Fibroblast of lung (primary cell): ENCODE data around the gene GOLGA1. TPM values are rescaled to one million over a fixed set of nuclear protein-coding genes. Genes with fewer than 3 reads are reported as not detected.

Experiments used
- DNase-seq, 2 donors: peaks; one replicate each; pipeline versions ENCODE4 v3.0.0 to v3.0.0-alpha.2; 2010; ENCODE audit warnings: low read depth in 2 of 2
- H2AFZ ChIP-seq: 2 replicates; pipeline ENCODE4 v1.5.1; 2012; ENCODE audit warnings: low read length, control low read depth, inconsistent platforms
- H3K27ac ChIP-seq: 2 replicates; pipeline ENCODE4 v1.5.1; 2011; ENCODE audit warnings: low read length, control low read depth; ENCODE audit not compliant: insufficient read depth
- H3K27me3 ChIP-seq: 2 replicates; pipeline ENCODE4 v1.5.1; 2011; ENCODE audit warnings: mild to moderate bottlenecking, low read length; ENCODE audit not compliant: control insufficient read depth, insufficient read depth
- H3K36me3 ChIP-seq: 2 replicates; pipeline ENCODE4 v1.5.1; 2011; ENCODE audit warnings: low read length; ENCODE audit not compliant: control insufficient read depth, insufficient read depth
- H3K4me1 ChIP-seq: 2 replicates; pipeline ENCODE4 v1.5.1; 2011; ENCODE audit warnings: low read length; ENCODE audit not compliant: control insufficient read depth, insufficient read depth; ENCODE audit errors: extremely low read depth
- H3K4me2 ChIP-seq: 2 replicates; pipeline ENCODE4 v1.5.1; 2011; ENCODE audit warnings: low read length, control low read depth; ENCODE audit not compliant: insufficient read depth; ENCODE audit errors: extremely low read depth
- H3K4me3 ChIP-seq, 4 experiments: fragments of 200-600 bp in 1 of 4; sonication (generic) in 1 of 4; replicated peaks in 1 of 4; 2 replicates each; pipeline ENCODE4 v1.5.1; 2011 to 2016; ENCODE audit warnings: low read length in 4 of 4, low read depth in 3 of 4, mild to moderate bottlenecking in 3 of 4, control low read depth in 2 of 4, inconsistent platforms in 1 of 4, mixed read lengths in 1 of 4; ENCODE audit not compliant: insufficient read depth in 1 of 4; ENCODE audit errors: control extremely low read depth in 1 of 4
- H3K79me2 ChIP-seq: 2 replicates; pipeline ENCODE4 v1.5.1; 2012; ENCODE audit warnings: mild to moderate bottlenecking, low read length, inconsistent platforms; ENCODE audit not compliant: control insufficient read depth, insufficient read depth
- H3K9ac ChIP-seq: 2 replicates; pipeline ENCODE4 v1.5.1; 2011; ENCODE audit warnings: mild to moderate bottlenecking, low read length, control low read depth; ENCODE audit not compliant: insufficient read depth
- H3K9me3 ChIP-seq: 2 replicates; pipeline ENCODE4 v1.5.1; 2012; ENCODE audit warnings: low read depth, low read length; ENCODE audit not compliant: control insufficient read depth, insufficient read depth
- H4K20me1 ChIP-seq: 2 replicates; pipeline ENCODE4 v1.5.1; 2011; ENCODE audit warnings: low read length; ENCODE audit not compliant: control insufficient read depth, insufficient read depth; ENCODE audit errors: extremely low read depth
- EZH2 ChIP-seq: IDR thresholded peaks from 2 replicates; pipeline ENCODE4 v1.5.1; 2012; ENCODE audit warnings: low read length, control low read depth, mild to moderate bottlenecking; ENCODE audit errors: missing control alignments
- polyA plus RNA-seq, 2 donors: library from polyadenylated mRNA; depleted of rRNA in 1 of 2; stranded (reverse) in 1 of 2; unstranded in 1 of 2; fragments of >200 nt; gene quantifications; 2 replicates each; pipeline ENCODE4 v1.2.1, GENCODE V29; 2011 to 2012; ENCODE audit warnings: missing spikeins in 1 of 2
- total RNA-seq: library from RNA; depleted of rRNA; stranded (reverse); fragments of >200 nt; gene quantifications from 2 replicates; pipeline ENCODE4 v1.2.1, GENCODE V29; 2014
- TF ChIP-seq, protein P1 (sequence below), 2 donors: IDR thresholded peaks in 1 of 2; conservative IDR thresholded peaks in 1 of 2; 1 replicate in 1 of 2; 2 replicates in 1 of 2; pipeline ENCODE4 v1.5.1; 2011 to 2012; ENCODE audit warnings: low read length in 2 of 2, control low read depth in 1 of 2, inconsistent platforms in 1 of 2, low read depth in 1 of 2, mild to moderate bottlenecking in 1 of 2

Gene GOLGA1
- total and polyA plus RNA-seq, 2 donors (not counting 1 experiment from before 2014, with no cell fraction given) = 12.0 to 15.9 TPM

DNA sequence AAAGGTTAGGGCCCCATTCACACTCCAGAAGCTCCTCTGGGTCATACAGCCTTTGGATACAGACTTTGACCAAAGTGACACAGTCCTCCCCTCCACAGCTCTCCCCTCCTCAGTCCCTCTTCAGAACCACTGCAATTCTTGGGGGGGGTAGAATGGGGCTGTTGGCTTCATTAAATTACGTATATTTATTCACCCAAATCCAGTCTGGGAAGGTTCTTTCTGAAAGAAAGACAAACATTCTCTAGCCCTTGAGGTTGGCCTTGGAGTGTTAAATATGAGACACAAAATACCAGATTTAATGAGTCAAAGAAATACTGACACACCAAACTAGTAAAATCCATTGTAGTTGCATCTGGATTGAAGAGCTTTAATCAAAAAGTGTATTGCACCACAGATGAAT, 62.9 kb downstream of the GOLGA1 start:
- Histone ChIP-seq H3K27me3 (no peaks in the 10 kb centered on the region), H3K36me3 (peaks cover 28% of the 10 kb centered on the region), H3K27ac (no peak overlapping the region), H3K9me3 (no peaks in the 10 kb centered on the region), H3K4me3 (no peak overlapping the region), H3K4me2 (no peak overlapping the region), H3K9ac (no peak overlapping the region), H3K4me1 (no peaks in the 10 kb centered on the region), H4K20me1 (no peaks in the 10 kb centered on the region), H3K79me2 (peaks cover 30% of the 10 kb centered on the region), H2AFZ (no peak overlapping the region)
- TF ChIP-seq, protein P1, sequence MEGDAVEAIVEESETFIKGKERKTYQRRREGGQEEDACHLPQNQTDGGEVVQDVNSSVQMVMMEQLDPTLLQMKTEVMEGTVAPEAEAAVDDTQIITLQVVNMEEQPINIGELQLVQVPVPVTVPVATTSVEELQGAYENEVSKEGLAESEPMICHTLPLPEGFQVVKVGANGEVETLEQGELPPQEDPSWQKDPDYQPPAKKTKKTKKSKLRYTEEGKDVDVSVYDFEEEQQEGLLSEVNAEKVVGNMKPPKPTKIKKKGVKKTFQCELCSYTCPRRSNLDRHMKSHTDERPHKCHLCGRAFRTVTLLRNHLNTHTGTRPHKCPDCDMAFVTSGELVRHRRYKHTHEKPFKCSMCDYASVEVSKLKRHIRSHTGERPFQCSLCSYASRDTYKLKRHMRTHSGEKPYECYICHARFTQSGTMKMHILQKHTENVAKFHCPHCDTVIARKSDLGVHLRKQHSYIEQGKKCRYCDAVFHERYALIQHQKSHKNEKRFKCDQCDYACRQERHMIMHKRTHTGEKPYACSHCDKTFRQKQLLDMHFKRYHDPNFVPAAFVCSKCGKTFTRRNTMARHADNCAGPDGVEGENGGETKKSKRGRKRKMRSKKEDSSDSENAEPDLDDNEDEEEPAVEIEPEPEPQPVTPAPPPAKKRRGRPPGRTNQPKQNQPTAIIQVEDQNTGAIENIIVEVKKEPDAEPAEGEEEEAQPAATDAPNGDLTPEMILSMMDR (conservative IDR thresholded peaks at IDR 0.05 in 1 of 2, IDR thresholded peaks at IDR 0.05 in 1 of 2; ENCODE audit: low read depth in 1 of 2, low read length in 2 of 2) = no peak
- TF ChIP-seq EZH2 = no peak
- no peak for DNase-seq

DNA sequence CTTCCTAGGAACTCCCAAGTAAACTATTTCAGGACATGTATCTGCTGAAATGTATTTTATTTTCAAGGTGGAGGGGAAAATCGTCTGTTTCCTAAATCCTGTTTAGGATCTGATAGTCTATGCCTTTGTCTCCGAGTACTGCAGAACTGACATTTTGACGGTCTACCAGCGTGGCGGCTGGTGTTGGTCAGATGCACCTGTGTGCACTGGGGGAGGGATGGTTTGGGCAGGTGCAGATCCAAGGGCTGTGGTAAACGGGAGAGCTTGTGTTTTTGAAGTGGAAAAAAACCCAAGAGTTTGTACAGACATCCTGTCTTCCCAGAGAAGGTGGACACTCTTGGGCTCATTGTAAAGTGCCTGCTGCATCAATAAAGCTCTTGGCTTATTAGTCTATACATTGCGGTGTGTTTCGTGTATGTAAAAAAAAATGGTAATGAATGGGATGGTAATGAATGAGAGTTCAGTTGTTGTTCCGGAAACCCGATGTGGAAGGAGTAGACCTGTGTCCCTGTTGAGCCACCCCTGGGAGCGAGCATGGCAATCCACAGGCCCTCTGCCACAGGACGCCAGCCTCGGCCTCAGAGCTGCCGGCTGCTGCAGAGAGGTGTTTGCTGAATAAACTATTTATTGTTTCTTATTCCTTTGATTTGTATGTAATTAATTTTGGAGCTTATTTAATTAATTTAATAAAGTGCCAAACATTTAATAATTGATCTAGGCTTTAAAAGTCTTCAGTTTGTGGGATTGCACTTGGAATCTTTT, 63.7 kb downstream of the GOLGA1 start:
- Histone ChIP-seq H2AFZ (no peak overlapping the region), H3K9ac (no peak overlapping the region), H3K4me1 (peaks cover 5% of the 10 kb centered on the region), H3K27me3 (no peaks in the 10 kb centered on the region), H3K79me2 (peaks cover 37% of the 10 kb centered on the region), H4K20me1 (no peaks in the 10 kb centered on the region), H3K9me3 (no peaks in the 10 kb centered on the region), H3K4me3 (no peak overlapping the region), H3K36me3 (peaks cover 26% of the 10 kb centered on the region), H3K4me2 (no peak overlapping the region), H3K27ac (no peak overlapping the region)
- no peak for TF ChIP-seq EZH2
- TF ChIP-seq, protein P1 (conservative IDR thresholded peaks at IDR 0.05 in 1 of 2, IDR thresholded peaks at IDR 0.05 in 1 of 2; ENCODE audit: low read depth in 1 of 2, low read length in 2 of 2) = no peak
- no peak for DNase-seq

DNA sequence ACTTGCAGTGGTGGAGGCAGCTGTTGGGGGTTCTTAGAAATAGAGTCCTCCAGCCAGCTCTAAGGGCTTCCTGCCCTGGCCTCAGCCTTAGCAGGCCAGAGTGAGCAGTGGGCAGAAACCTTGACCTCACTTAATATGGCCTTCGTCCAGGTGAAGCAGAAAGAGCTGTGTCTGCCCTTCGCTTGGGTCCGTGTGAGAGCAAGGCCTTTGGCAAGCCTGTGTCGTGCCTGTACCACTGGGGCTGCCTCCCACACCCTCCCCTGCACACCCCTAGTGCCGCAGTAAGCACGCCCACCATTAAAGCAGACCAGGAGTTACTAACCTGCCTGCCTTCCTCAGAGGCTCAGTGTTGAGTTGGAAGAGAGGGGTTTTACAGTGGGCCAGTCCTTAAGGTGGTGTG, 65.4 kb downstream of the GOLGA1 start:
- H3K4me1 ChIP-seq = peaks cover 14% of the 10 kb centered on the region
- peaks cover 54% of the 10 kb centered on the region for H3K79me2 ChIP-seq
- no peak overlapping the region for H3K9ac ChIP-seq
- no peak overlapping the region for H2AFZ ChIP-seq
- no peak overlapping the region for H3K4me3 ChIP-seq
- no peak overlapping the region for H3K4me2 ChIP-seq
- TF ChIP-seq EZH2 = no peak
- TF ChIP-seq, protein P1 (conservative IDR thresholded peaks at IDR 0.05 in 1 of 2, IDR thresholded peaks at IDR 0.05 in 1 of 2; ENCODE audit: low read depth in 1 of 2, low read length in 2 of 2) = no peak
- H3K27ac ChIP-seq = no peak overlapping the region
- DNase-seq = no peak
- H4K20me1 ChIP-seq = no peaks in the 10 kb centered on the region
- H3K27me3 ChIP-seq = no peaks in the 10 kb centered on the region
- no peaks in the 10 kb centered on the region for H3K9me3 ChIP-seq
- peaks cover 29% of the 10 kb centered on the region for H3K36me3 ChIP-seq
